ENCODE measurements around the gene TMX2.
"Not testable (repeated sequence)": the region's sequence is repeated elsewhere in the genome, so short reads cannot be mapped to it uniquely, and the experiment has no call there.

The TMX2 gene

GRCh38 chr11:57712256-57713150 is at the start of gene TMX2:
Gene TMX2 (plus strand): TSS chr11:57712593. CDS start chr11:57712619, 26 bp downstream.
- peak; percentile 94 to 97 for DNase-seq

- DNase-seq: no peak
Observed at GRCh38 chr11:57662893-57663292, 49.5 kb upstream of the TMX2 start.

GRCh38 chr11:57663975-57664374 is 48.4 kb upstream of the TMX2 start:
- no peak for DNase-seq

- peak; percentile 97 to 98 for DNase-seq
Observed at GRCh38 chr11:57667117-57667735, 45.2 kb upstream of the TMX2 start.

- DNase-seq: peak; percentile 99 to 100
Observed at GRCh38 chr11:57667736-57668433, 44.5 kb upstream of the TMX2 start, which contains the start of gene ZDHHC5. Gene ZDHHC5 (plus strand): TSS chr11:57668114. CDS start chr11:57673091, 4,977 bp downstream.

- DNase-seq: peak; percentile 28 to 53
Observed at GRCh38 chr11:57668434-57668782, 44.0 kb upstream of the TMX2 start.

GRCh38 chr11:57674251-57674650 is 38.1 kb upstream of the TMX2 start:
- no peak for DNase-seq

- DNase-seq: no peak
Observed at GRCh38 chr11:57675176-57675941, 37.0 kb upstream of the TMX2 start.

- DNase-seq: no peak
Observed at GRCh38 chr11:57679396-57679795, 33.0 kb upstream of the TMX2 start.

GRCh38 chr11:57680552-57680874 is 31.9 kb upstream of the TMX2 start:
- DNase-seq: no peak

GRCh38 chr11:57681168-57681567 is 31.2 kb upstream of the TMX2 start:
- no peak for DNase-seq

- not testable (repeated sequence) for DNase-seq
Observed at GRCh38 chr11:57690474-57690873, 21.9 kb upstream of the TMX2 start.

- no peak for DNase-seq
Observed at GRCh38 chr11:57698843-57699365, 13.5 kb upstream of the TMX2 start.

GRCh38 chr11:57699813-57700212 is 12.6 kb upstream of the TMX2 start:
- no peak for DNase-seq

- no peak for DNase-seq
Observed at GRCh38 chr11:57700425-57700824, 12.0 kb upstream of the TMX2 start.

GRCh38 chr11:57703341-57703740 is 9.1 kb upstream of the TMX2 start:
- DNase-seq: no peak

GRCh38 chr11:57704932-57705331 is 7.5 kb upstream of the TMX2 start:
- DNase-seq: no peak

- DNase-seq: not testable (repeated sequence)
Observed at GRCh38 chr11:57705432-57705831, 7.0 kb upstream of the TMX2 start.

GRCh38 chr11:57709802-57710367 is 2.5 kb upstream of the TMX2 start:
- DNase-seq: no peak

GRCh38 chr11:57711414-57712255 is 758 bp upstream of the TMX2 start, which contains the start of gene MED19:
Gene MED19 (minus strand): TSS chr11:57712215. CDS start chr11:57712179, 36 bp downstream.
- peak; percentile 84 to 90 for DNase-seq

- no peak for DNase-seq
Observed at GRCh38 chr11:57713835-57714234, 1.4 kb downstream of the TMX2 start.
